Kidney epithelial cell (primary cell): Measurements from ENCODE around the gene RUSF1. TPM values are rescaled to one million over a fixed set of nuclear protein-coding genes. Genes with fewer than 3 reads are reported as not detected.

Experiments
- DNase-seq: peaks from one replicate; pipeline ENCODE4 v3.0.0-alpha.2; 2010; ENCODE audit warnings: low read depth
- H3K27me3 ChIP-seq: 2 replicates; pipeline ENCODE4 v1.6.0; 2011; ENCODE audit warnings: low read length; ENCODE audit not compliant: control insufficient read depth, insufficient read depth
- H3K36me3 ChIP-seq: 2 replicates; pipeline ENCODE4 v1.5.1; 2011; ENCODE audit warnings: low read length; ENCODE audit not compliant: control insufficient read depth, insufficient read depth
- H3K4me3 ChIP-seq: 2 replicates; pipeline ENCODE4 v1.5.1; 2011; ENCODE audit warnings: low read depth, mild to moderate bottlenecking, control low read depth, low read length
- total RNA-seq: library from RNA; depleted of rRNA; stranded (reverse); fragments of >200 nt; gene quantifications from 2 replicates; pipeline ENCODE4 v1.2.3, GENCODE V29; 2015
- TF ChIP-seq, protein P1 (sequence below): IDR thresholded peaks from 2 replicates; pipeline ENCODE4 v1.5.1; 2011; ENCODE audit warnings: mild to moderate bottlenecking, moderate library complexity, low read length, control low read depth, inconsistent platforms; ENCODE audit not compliant: insufficient read depth, poor library complexity, severe bottlenecking

Gene RUSF1
- total RNA-seq, 1 donor from 2014 or later = 54.0 TPM

- H3K36me3 ChIP-seq = no peaks in the 10 kb centered on the region
Observed at GRCh38 chr16:31535737-31536136, 27.5 kb upstream of the RUSF1 start.

GRCh38 chr16:31532896-31533295, 24.7 kb upstream of the RUSF1 start:
- TF ChIP-seq, protein P1, sequence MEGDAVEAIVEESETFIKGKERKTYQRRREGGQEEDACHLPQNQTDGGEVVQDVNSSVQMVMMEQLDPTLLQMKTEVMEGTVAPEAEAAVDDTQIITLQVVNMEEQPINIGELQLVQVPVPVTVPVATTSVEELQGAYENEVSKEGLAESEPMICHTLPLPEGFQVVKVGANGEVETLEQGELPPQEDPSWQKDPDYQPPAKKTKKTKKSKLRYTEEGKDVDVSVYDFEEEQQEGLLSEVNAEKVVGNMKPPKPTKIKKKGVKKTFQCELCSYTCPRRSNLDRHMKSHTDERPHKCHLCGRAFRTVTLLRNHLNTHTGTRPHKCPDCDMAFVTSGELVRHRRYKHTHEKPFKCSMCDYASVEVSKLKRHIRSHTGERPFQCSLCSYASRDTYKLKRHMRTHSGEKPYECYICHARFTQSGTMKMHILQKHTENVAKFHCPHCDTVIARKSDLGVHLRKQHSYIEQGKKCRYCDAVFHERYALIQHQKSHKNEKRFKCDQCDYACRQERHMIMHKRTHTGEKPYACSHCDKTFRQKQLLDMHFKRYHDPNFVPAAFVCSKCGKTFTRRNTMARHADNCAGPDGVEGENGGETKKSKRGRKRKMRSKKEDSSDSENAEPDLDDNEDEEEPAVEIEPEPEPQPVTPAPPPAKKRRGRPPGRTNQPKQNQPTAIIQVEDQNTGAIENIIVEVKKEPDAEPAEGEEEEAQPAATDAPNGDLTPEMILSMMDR = no peak
- H3K27me3 ChIP-seq = peaks cover 33% of the 10 kb centered on the region
- H3K4me3 ChIP-seq = no peak overlapping the region
- no peak for DNase-seq
- no peaks in the 10 kb centered on the region for H3K36me3 ChIP-seq

More at GRCh38 chr16:31535737-31536136, 27.5 kb upstream of the RUSF1 start:
- TF ChIP-seq, protein P1 = no peak
- Histone ChIP-seq H3K27me3 (peaks cover 10% of the 10 kb centered on the region), H3K4me3 (no peak overlapping the region)
- no peak for DNase-seq

GRCh38 chr16:31532120-31532519, 23.9 kb upstream of the RUSF1 start:
- H3K36me3 ChIP-seq = no peaks in the 10 kb centered on the region
- peaks cover 30% of the 10 kb centered on the region for H3K27me3 ChIP-seq
- H3K4me3 ChIP-seq = no peak overlapping the region
- DNase-seq = no peak
- TF ChIP-seq, protein P1 = no peak

DNA sequence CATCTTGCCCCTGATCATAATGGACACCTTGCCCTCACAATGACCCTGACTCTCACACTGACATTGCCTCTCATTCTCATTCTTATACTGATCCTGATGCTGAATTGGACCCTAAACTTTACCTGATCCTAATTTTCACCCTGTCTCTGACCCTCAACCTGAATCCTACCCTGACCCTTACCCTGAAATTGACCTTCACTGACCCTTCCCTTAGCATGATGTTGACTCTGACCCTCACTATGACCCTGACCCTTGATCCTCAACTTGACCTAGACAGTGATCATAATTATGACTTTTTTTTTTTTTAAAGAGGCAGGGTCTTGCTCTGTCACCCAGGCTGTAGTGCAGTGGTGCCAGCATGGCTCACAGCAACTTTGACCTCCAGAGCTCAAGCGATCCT, 22.9 kb upstream of the RUSF1 start:
- Histone ChIP-seq H3K4me3 (no peak overlapping the region), H3K27me3 (peaks cover 26% of the 10 kb centered on the region), H3K36me3 (no peaks in the 10 kb centered on the region)
- DNase-seq = no peak
- TF ChIP-seq, protein P1 = no peak

DNA sequence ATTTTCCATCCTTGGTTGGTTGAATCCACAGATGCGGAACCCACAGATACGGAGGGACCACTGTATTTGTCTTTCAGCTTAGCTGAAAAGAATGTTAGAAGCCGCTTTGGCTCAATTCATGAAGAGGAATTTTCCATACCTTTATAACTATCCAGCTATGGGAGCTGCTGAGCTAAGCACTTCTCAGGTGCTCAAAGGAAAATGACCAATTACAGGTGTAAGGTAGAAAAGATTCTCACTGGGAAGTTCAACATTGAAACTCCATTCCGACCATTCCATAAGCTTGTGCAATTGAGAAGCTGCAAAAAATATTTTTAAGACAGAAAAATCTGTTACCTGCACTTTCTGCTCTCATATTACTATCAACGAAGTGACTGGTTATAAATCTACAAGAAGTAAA, 22.2 kb upstream of the RUSF1 start:
- Histone ChIP-seq H3K36me3 (no peaks in the 10 kb centered on the region), H3K27me3 (peaks cover 26% of the 10 kb centered on the region), H3K4me3 (no peak overlapping the region)
- TF ChIP-seq, protein P1 = no peak
- no peak for DNase-seq

DNA sequence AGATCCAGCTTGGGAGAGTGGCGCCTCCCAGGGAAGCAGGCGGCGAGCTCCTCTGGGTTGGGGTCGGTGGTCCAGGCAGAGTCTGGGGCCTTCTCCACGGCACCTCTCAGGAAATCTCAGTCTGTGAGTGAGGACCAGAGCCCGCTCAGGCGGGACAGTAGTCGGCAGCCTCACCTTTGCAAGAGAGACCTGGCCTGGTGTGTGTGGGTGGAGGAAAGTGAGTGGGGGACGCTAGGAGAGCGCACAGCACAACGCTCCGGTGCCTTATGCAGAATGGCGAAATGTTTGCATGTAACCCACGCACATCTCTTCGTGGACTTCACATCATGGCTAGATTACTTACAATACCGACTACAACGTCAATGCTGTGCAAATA, 21.7 kb upstream of the RUSF1 start:
- DNase-seq = no peak
- Histone ChIP-seq H3K36me3 (no peaks in the 10 kb centered on the region), H3K4me3 (no peak overlapping the region), H3K27me3 (peaks cover 26% of the 10 kb centered on the region)
- TF ChIP-seq, protein P1 = no peak
